HG03097 (cell line): Measurements from ENCODE around the gene LAIR1.
"Not testable (repeated sequence)": the region's sequence is repeated elsewhere in the genome, so short reads cannot be mapped to it uniquely, and the experiment has no call there.

Experiments used
- ATAC-seq: cut with Tn5 transposase; IDR thresholded peaks from one replicate; pipeline ENCODE4 v1.9.1; 2021; ENCODE audit not compliant: unreplicated experiment, low FRiP score

The LAIR1 gene

GRCh38 chr19:54345938-54346386 is 18.8 kb downstream of the LAIR1 start:
- no peak for ATAC-seq

- ATAC-seq: no peak
Measured at GRCh38 chr19:54343868-54344267, 20.9 kb downstream of the LAIR1 start.

DNA sequence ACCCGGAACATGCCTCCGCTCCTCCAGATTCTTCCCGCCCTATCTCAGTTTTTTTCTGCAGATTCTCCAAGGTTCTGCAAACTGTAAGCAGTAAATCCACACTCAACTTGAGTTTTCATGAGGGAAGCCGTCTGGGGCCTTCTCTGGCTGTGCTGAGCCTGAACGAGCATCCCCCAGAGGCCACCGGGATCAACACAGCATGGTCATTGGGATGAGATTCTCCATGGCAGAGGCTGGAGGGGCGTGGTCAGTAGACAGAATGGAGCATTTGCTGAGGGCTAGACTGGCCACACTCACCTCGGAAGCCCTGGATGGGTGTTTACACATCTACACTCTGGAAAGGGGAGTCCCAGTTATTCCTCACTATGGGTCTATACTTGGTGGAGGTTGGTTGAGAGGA is 23.4 kb downstream of the LAIR1 start:
- no peak for ATAC-seq

- no peak for ATAC-seq
Measured at GRCh38 chr19:54339646-54340358, 24.9 kb downstream of the LAIR1 start.

DNA sequence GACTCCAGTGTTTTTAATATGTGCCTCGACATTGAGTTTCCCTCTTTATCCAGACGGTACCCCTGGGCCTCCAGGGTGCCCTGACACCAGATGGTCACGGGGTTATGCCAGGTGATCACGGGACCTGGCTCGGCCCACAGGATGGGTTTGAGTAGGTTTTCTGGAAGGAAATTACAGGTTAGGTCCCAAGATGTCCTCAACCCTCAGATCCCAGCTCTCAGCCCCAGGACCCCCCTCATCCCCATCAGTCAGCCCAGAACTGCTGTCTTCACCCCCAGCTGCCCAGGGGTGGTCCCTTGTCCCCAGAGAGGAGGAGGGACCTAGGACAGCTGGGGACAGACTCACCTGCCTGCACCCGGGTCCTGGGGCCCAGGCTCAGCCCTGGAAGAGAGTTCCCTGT is 26.2 kb downstream of the LAIR1 start:
- ATAC-seq: no peak

- no peak for ATAC-seq
Measured at GRCh38 chr19:54337858-54338230, 26.9 kb downstream of the LAIR1 start.

DNA sequence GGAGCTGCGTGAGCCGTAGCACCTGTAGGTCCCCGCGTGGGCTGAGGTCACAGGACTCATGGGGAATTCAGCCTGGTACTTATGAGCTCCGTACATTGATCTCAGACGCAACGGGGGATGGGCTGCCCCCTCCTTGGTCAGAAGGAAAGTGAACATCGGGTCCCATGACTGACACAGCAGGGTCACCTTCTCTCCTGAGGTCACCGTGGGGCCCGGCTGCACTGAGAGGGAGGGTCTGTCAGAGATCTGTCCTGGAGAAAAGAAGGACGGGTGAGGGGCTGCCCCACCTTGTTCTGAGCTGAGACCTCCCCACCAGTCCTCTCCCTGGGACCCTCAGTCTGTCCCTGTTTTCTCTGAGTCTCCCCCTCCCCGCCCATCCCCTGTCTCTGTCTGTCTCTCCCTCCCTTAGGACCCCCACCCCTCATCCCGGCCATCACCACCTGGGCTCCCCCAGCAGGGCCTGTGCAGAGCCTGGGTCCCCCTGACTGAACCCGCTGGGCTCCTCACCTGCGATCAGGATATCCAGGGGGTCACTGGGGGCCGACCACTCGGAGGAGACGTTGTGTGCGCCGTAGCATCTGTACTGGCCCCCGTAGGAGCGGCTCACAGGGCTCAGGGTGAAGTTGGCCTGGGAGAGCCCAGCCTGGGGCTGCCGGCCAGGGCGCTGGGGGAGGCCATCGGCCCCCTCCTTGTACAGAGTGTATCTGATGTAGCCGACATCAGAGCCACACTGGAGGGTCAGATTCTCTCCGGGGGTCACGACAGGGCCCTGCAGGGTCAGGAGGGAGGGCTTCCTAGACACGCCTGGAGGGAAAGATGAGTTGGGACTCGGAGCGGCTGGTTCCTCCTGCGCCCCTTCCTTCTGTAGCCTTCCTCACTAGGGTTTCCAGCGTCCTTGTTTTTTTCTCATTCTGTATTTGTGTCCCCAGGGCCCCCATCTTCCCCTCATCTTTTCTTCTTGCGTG is 27.6 kb downstream of the LAIR1 start:
- no peak for ATAC-seq

GRCh38 chr19:54335979-54336892 is 28.5 kb downstream of the LAIR1 start:
- ATAC-seq: no peak

GRCh38 chr19:54335164-54335563 is 29.6 kb downstream of the LAIR1 start:
- ATAC-seq: no peak

DNA sequence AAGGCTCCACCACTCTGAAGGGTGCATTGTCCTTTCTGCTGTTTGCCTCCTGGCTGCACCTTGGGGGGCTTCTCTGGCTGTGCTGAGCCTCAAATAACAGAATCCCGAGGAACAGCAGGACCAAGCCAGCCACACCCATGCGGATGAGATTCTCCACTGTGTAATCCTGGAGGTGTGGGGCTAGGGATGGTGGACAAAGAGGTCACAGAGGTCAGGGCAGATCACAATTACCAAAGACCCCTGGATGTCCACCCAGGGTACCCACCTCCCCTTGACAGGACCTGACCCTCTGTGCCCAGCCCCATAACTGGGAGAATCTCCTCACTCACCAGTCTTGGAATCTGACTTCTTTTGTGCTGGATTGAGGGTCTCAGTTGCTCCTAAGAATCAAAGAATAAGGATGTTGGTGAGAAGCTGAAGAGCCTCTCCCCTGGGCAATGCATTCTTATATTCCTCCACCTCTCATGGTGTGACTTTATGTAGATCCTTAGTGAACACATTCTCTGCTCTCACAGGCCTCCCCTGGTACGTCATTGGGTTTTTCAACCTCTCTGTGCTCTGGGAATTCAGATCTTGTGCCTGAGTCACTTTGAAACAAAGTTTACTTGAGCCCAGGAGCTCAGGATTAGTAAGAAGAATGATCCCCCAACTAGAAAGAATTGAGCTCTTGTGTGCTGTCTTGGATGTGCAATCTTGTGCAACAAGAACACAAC is 31.0 kb downstream of the LAIR1 start:
- no peak for ATAC-seq

GRCh38 chr19:54332149-54332548 is 32.6 kb downstream of the LAIR1 start:
- ATAC-seq: no peak

GRCh38 chr19:54331626-54332025 is 33.1 kb downstream of the LAIR1 start:
- no peak for ATAC-seq

GRCh38 chr19:54329476-54330165 is 35.1 kb downstream of the LAIR1 start:
- no peak for ATAC-seq

GRCh38 chr19:54328781-54329180 is 36.0 kb downstream of the LAIR1 start:
- ATAC-seq: not testable (repeated sequence)

- no peak for ATAC-seq
Measured at GRCh38 chr19:54325631-54326030, 39.1 kb downstream of the LAIR1 start.

DNA sequence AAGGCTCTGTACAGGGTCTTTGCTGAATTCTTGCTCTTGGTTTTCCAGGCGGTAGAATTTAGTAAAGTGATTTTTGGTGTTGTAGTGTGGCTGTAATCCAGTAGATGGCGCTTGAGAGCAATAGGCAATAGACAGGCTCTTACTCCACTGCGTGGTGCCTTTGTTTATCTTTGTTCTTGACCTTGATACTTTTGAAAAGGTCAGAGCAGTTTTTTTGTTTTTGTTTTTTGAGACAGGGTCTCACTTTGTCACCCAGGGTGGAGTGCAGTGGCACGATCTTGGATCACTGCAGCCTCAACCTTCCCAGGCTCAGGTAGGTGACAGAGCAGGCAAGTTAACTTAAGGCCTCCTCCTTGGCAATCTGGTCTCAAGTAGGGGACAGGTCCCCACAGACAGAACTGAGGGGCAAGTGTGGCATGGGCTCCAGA is 39.5 kb downstream of the LAIR1 start:
- ATAC-seq: no peak

DNA sequence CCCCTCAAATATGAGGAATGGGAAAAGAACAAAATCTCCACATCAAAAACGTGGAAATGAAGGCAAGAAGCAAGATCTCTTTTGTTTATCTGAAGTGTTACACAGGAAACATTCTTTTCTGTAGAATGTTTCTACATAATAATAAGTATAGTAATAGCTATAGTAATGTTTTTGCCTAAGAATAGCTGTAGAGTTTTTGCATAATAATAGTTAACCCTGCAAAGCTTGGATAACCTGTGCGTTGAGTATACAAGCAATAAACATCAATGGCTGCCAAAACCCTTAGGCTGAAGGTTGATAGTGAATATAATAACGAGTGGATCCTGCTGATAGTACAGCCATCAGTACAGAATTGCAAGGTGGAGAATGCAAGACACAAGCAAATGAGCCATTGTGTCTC is 40.7 kb downstream of the LAIR1 start:
- ATAC-seq: no peak

- ATAC-seq: not testable (repeated sequence)
Measured at GRCh38 chr19:54322934-54323333, 41.8 kb downstream of the LAIR1 start.

- not testable (repeated sequence) for ATAC-seq
Measured at GRCh38 chr19:54322295-54322694, 42.4 kb downstream of the LAIR1 start.
